Kidney (tissue), 14 donors: ENCODE measurements around the gene UBE4A. TPM values are rescaled to one million over a fixed set of nuclear protein-coding genes. Genes with fewer than 3 reads are reported as not detected.

Experiments
- DNase-seq, 5 donors: peaks; one replicate each; pipeline ENCODE4 v3.0.0-alpha.2; 2013 to 2020
- FAIRE-seq: peaks from 2 replicates; lab custom pipeline; 2012; peaks lifted over from hg19 to GRCh38; lab: Jason Lieb, UNC
- H3K27ac ChIP-seq, 2 donors: one replicate each; pipeline ENCODE4 v1.7.0; 2013; ENCODE audit warnings: low read depth in 2 of 2, low read length in 2 of 2, inconsistent platforms in 1 of 2
- H3K27me3 ChIP-seq: one replicate; pipeline ENCODE4 v1.7.1; 2013; ENCODE audit warnings: low read length, inconsistent platforms; ENCODE audit not compliant: control insufficient read depth, insufficient read depth
- H3K36me3 ChIP-seq, 3 donors: one replicate each; pipeline versions ENCODE4 v1.7.0 to v1.7.1; 2013; ENCODE audit warnings: low read length in 3 of 3, control low read depth in 1 of 3, inconsistent platforms in 1 of 3; ENCODE audit not compliant: insufficient read depth in 3 of 3, control insufficient read depth in 2 of 3
- H3K4me1 ChIP-seq, 3 donors: one replicate each; pipeline versions ENCODE4 v1.7.0 to v1.7.1; 2013; ENCODE audit warnings: low read length in 3 of 3, inconsistent platforms in 1 of 3, low read depth in 1 of 3; ENCODE audit not compliant: control insufficient read depth in 2 of 3, insufficient read depth in 2 of 3
- H3K4me3 ChIP-seq, 3 donors: one replicate each; pipeline versions ENCODE4 v1.7.0 to v1.8.1; 2013; ENCODE audit warnings: low read length in 3 of 3, control low read depth in 1 of 3, inconsistent platforms in 1 of 3
- H3K9ac ChIP-seq, 3 donors: one replicate each; pipeline versions ENCODE4 v1.7.0 to v1.7.1; 2013; ENCODE audit warnings: low read length in 3 of 3, control low read depth in 1 of 3, inconsistent platforms in 1 of 3
- H3K9me3 ChIP-seq, 3 donors: one replicate each; pipeline versions ENCODE4 v1.7.0 to v1.7.1; 2013; ENCODE audit warnings: low read length in 3 of 3, control low read depth in 1 of 3, inconsistent platforms in 1 of 3; ENCODE audit not compliant: control insufficient read depth in 2 of 3, insufficient read depth in 1 of 3
- CTCF ChIP-seq: IDR thresholded peaks from 3 replicates; pipeline ENCODE4 v1.5.1; 2012; ENCODE audit warnings: mild to moderate bottlenecking, moderate library complexity, borderline replicate concordance; ENCODE audit not compliant: insufficient read depth; ENCODE audit errors: extremely low read depth
- intact Hi-C: fragments of 100-400 bp; cut with DNase I; formaldehyde crosslinking; loops from one replicate; pipeline ENCODE4 v1.11.1; 2022
- polyA plus RNA-seq: library from polyadenylated mRNA; stranded (reverse); fragments of 350-450 nt; fragmentation: Illumina TruSeq; extraction: RNeasy Lipid Tissue Mini Kit (QIAGEN cat#74804); gene quantifications from one replicate; pipeline ENCODE4 v1.2.3, GENCODE V29; 2014; ENCODE audit warnings: low read depth, low replicate concordance; ENCODE audit not compliant: insufficient read depth
- total RNA-seq: library from RNA; stranded (reverse); fragmentation: NEBNext Ultra II Directional; extraction: Animal tissue kit (Norgen Biotek cat#: 25700); gene quantifications from one replicate; pipeline ENCODE4 v1.2.1, GENCODE V29; 2021
- donor health status: control.
- donor health status: control.
- donor health status: control.
- donor health status: control.
- donor health status: control.
- donor health status: DM: yes; HTN: yes; CAD: no.
- donor health status: Normal renal cell carcinoma (clear cell type).

UBE4A gene
- total and polyA plus RNA-seq, 2 donors from 2014 or later: 11.2 to 39.2 TPM

DNA sequence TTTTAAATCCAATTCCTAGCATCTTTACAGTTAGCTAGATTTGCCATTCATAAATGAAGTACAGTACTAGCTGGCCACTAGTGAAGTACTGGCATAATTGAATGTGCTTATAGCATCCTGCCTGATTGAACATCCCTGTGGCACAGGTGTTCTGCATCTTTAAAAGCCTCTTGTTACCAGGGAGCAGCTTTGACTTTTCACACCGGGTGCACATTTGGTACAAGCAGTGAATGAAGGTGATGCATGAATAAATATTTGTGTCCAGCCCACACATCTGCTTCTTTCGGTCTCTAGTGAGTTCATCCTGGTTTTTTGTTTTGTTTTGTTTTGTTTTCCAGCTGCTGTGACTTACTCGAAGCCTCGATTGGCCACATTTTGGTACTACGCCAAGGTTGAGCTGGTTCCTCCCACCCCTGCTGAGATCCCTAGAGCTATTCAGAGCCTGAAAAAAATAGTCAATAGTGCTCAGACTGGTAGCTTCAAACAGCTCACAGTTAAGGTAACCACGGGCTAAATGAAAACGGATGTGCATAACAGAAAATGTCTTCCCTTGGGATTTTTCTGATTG is 47.3 kb downstream of the UBE4A start:
- FAIRE-seq (no peak), DNase-seq (no peak)
- intact Hi-C loops: no loop called here

DNA sequence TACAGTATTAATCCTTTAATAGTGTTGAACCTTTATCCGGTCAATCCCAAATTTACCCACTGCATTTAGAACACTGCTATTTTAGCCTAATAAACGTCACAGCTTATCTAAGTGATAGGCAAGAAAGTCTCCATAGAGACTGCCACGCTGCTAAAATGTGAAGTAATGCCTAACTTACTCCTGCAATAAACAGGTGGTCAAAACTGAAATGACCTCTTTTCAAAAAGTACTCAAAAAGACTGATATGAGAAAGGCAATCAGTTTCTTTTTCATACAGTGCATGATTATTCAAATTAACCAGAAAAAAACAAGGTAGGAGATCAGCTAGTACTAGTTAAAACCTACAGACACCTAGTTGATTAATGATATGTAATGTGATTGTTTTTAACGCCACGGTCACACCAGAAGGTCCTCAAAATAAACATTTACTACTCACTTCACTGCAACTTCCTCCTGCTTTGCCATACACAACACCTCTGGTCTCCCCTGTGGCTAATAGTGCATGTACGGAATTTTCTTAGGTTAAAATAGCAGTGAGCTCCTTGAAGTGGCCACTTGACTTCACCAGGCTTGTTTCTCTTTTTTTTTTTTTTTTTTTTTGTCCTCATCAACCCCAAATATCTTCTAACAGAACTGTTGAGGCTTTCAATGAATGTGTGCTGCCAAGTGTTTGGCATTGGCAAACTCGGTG is 50.8 kb downstream of the UBE4A start:
- no peaks in the 10 kb centered on the region for H3K9me3 ChIP-seq
- H3K36me3 ChIP-seq: peaks cover 3 to 16% (median 8%) of the 10 kb centered on the region in 3 donors
- FAIRE-seq: no peak
- no peak for TF ChIP-seq CTCF
- no peaks in the 10 kb centered on the region for H3K4me1 ChIP-seq
- H3K27me3 ChIP-seq: no peaks in the 10 kb centered on the region
- H3K9ac ChIP-seq: no peak overlapping the region
- intact Hi-C loops: no loop called here
- H3K4me3 ChIP-seq: no peak overlapping the region
- no peak for DNase-seq
- H3K27ac ChIP-seq: no peak overlapping the region

More for the DNA sequence above, 47.3 kb downstream of the UBE4A start:
- Histone ChIP-seq H3K4me3 (no peak overlapping the region), H3K9me3 (no peaks in the 10 kb centered on the region), H3K4me1 (peaks cover 0 to 6% (median 0%) of the 10 kb centered on the region in 3 donors), H3K36me3 (peaks cover 3 to 16% (median 8%) of the 10 kb centered on the region in 3 donors), H3K27ac (no peak overlapping the region), H3K9ac (no peak overlapping the region), H3K27me3 (no peaks in the 10 kb centered on the region)
- no peak for TF ChIP-seq CTCF

- DNase-seq: no peak
- Histone ChIP-seq H3K27me3 (no peaks in the 10 kb centered on the region), H3K9ac (no peak overlapping the region), H3K4me3 (no peak overlapping the region), H3K9me3 (no peaks in the 10 kb centered on the region), H3K36me3 (peaks cover 3 to 16% (median 8%) of the 10 kb centered on the region in 3 donors), H3K4me1 (no peaks in the 10 kb centered on the region), H3K27ac (no peak overlapping the region)
- FAIRE-seq: no peak
- intact Hi-C loops: no loop called here
- TF ChIP-seq CTCF: no peak
These were observed 52.1 kb downstream of the UBE4A start for GRCh38 chr11:118411530-118411929.
